ENCODE measurements around the gene STYXL2.
A peak's percentile ranks its signal among the peaks of the same experiment; 100 is the strongest.

The STYXL2 gene

GRCh38 chr1:167105271-167106118 is 11.6 kb downstream of the STYXL2 start:
- no peak for DNase-seq (ENCODE audit: low spot score in 2 of 2)
- Histone ChIP-seq H3K27me3 (ENCODE audit: low read depth) (peaks cover 8% of the 10 kb centered on the region), H3K36me3 (replicated peaks) (no peaks in the 10 kb centered on the region), H3K4me3 (no peak overlapping the region), H3K9me3 (no peaks in the 10 kb centered on the region), H3K4me1 (no peaks in the 10 kb centered on the region)
- in situ Hi-C loops (cut with MboI; ENCODE audit: low sequenced_read_pairs), result no loop called here

- Histone ChIP-seq H3K27me3 (ENCODE audit: low read depth) (peaks cover 5% of the 10 kb centered on the region), H3K4me1 (no peaks in the 10 kb centered on the region), H3K9me3 (no peaks in the 10 kb centered on the region), H3K36me3 (replicated peaks) (no peaks in the 10 kb centered on the region), H3K4me3 (no peak overlapping the region)
- in situ Hi-C loops (cut with MboI; ENCODE audit: low sequenced_read_pairs), result no loop called here
- no peak for DNase-seq (ENCODE audit: low spot score in 2 of 2)
Observed at GRCh38 chr1:167106119-167106461, 12.2 kb downstream of the STYXL2 start.

GRCh38 chr1:167107456-167107855 is 13.6 kb downstream of the STYXL2 start:
- DNase-seq (ENCODE audit: low spot score in 2 of 2), result no peak
- Histone ChIP-seq H3K4me3 (no peak overlapping the region), H3K9me3 (no peaks in the 10 kb centered on the region), H3K4me1 (no peaks in the 10 kb centered on the region), H3K36me3 (replicated peaks) (no peaks in the 10 kb centered on the region), H3K27me3 (ENCODE audit: low read depth) (peaks cover 3% of the 10 kb centered on the region; the same call in 1 of the 2 replicates)
- in situ Hi-C loops (cut with MboI; ENCODE audit: low sequenced_read_pairs), result no loop called here

- in situ Hi-C loops (cut with MboI; ENCODE audit: low sequenced_read_pairs), result no loop called here
- Histone ChIP-seq H3K9me3 (no peaks in the 10 kb centered on the region), H3K4me1 (no peaks in the 10 kb centered on the region), H3K4me3 (no peak overlapping the region), H3K27me3 (ENCODE audit: low read depth) (peaks cover 3% of the 10 kb centered on the region; the same call in 1 of the 2 replicates), H3K36me3 (replicated peaks) (no peaks in the 10 kb centered on the region)
- peak in 1 of 2 experiments; percentile 14 for DNase-seq (ENCODE audit: low spot score in 2 of 2)
Observed at GRCh38 chr1:167109125-167109524, 15.2 kb downstream of the STYXL2 start.

- H3K36me3 ChIP-seq (replicated peaks), result no peaks in the 10 kb centered on the region
- no peaks in the 10 kb centered on the region for H3K9me3 ChIP-seq
- in situ Hi-C loops (cut with MboI; ENCODE audit: low sequenced_read_pairs), result no loop called here
- no peaks in the 10 kb centered on the region for H3K27me3 ChIP-seq (ENCODE audit: low read depth)
- H3K4me3 ChIP-seq, result no peak overlapping the region
- no peaks in the 10 kb centered on the region for H3K4me1 ChIP-seq
- no peak for DNase-seq (ENCODE audit: low spot score in 2 of 2)
Observed at GRCh38 chr1:167110586-167110985, 16.7 kb downstream of the STYXL2 start.

GRCh38 chr1:167111868-167112709 is 18.2 kb downstream of the STYXL2 start:
- Histone ChIP-seq H3K9me3 (no peaks in the 10 kb centered on the region), H3K36me3 (replicated peaks) (no peaks in the 10 kb centered on the region), H3K27me3 (ENCODE audit: low read depth) (no peaks in the 10 kb centered on the region), H3K4me1 (no peaks in the 10 kb centered on the region), H3K4me3 (no peak overlapping the region)
- DNase-seq (ENCODE audit: low spot score in 2 of 2), result no peak
- in situ Hi-C loops (cut with MboI; ENCODE audit: low sequenced_read_pairs), result no loop called here

- H3K4me1 ChIP-seq, result no peaks in the 10 kb centered on the region
- no peaks in the 10 kb centered on the region for H3K36me3 ChIP-seq (replicated peaks)
- H3K9me3 ChIP-seq, result no peaks in the 10 kb centered on the region
- in situ Hi-C loops (cut with MboI; ENCODE audit: low sequenced_read_pairs), result no loop called here
- H3K4me3 ChIP-seq, result no peak overlapping the region
- no peaks in the 10 kb centered on the region for H3K27me3 ChIP-seq (ENCODE audit: low read depth)
- no peak for DNase-seq (ENCODE audit: low spot score in 2 of 2)
Observed at GRCh38 chr1:167114725-167115124, 20.9 kb downstream of the STYXL2 start.

- Histone ChIP-seq H3K4me1 (no peaks in the 10 kb centered on the region), H3K27me3 (ENCODE audit: low read depth) (no peaks in the 10 kb centered on the region), H3K4me3 (no peak overlapping the region), H3K9me3 (no peaks in the 10 kb centered on the region), H3K36me3 (replicated peaks) (no peaks in the 10 kb centered on the region)
- no peak for DNase-seq (ENCODE audit: low spot score in 2 of 2)
- in situ Hi-C loops (cut with MboI; ENCODE audit: low sequenced_read_pairs), result no loop called here
Observed at GRCh38 chr1:167115655-167116054, 21.8 kb downstream of the STYXL2 start.

GRCh38 chr1:167116174-167116573 is 22.3 kb downstream of the STYXL2 start:
- H3K4me1 ChIP-seq, result no peaks in the 10 kb centered on the region
- in situ Hi-C loops (cut with MboI; ENCODE audit: low sequenced_read_pairs), result no loop called here
- no peaks in the 10 kb centered on the region for H3K9me3 ChIP-seq
- H3K4me3 ChIP-seq, result no peak overlapping the region
- no peaks in the 10 kb centered on the region for H3K27me3 ChIP-seq (ENCODE audit: low read depth)
- no peaks in the 10 kb centered on the region for H3K36me3 ChIP-seq (replicated peaks)
- no peak for DNase-seq (ENCODE audit: low spot score in 2 of 2)

- H3K4me1 ChIP-seq, result no peaks in the 10 kb centered on the region
- in situ Hi-C loops (cut with MboI; ENCODE audit: low sequenced_read_pairs), result no loop called here
- H3K9me3 ChIP-seq, result no peaks in the 10 kb centered on the region
- H3K4me3 ChIP-seq, result no peak overlapping the region
- no peaks in the 10 kb centered on the region for H3K27me3 ChIP-seq (ENCODE audit: low read depth)
- no peaks in the 10 kb centered on the region for H3K36me3 ChIP-seq (replicated peaks)
- DNase-seq (ENCODE audit: low spot score in 2 of 2), result no peak
Observed at GRCh38 chr1:167117225-167117624, 23.4 kb downstream of the STYXL2 start.

GRCh38 chr1:167118188-167118587 is 24.3 kb downstream of the STYXL2 start:
- Histone ChIP-seq H3K4me1 (no peaks in the 10 kb centered on the region), H3K27me3 (ENCODE audit: low read depth) (no peaks in the 10 kb centered on the region), H3K9me3 (no peaks in the 10 kb centered on the region), H3K4me3 (no peak overlapping the region), H3K36me3 (replicated peaks) (no peaks in the 10 kb centered on the region)
- in situ Hi-C loops (cut with MboI; ENCODE audit: low sequenced_read_pairs), result no loop called here
- DNase-seq (ENCODE audit: low spot score in 2 of 2), result no peak

GRCh38 chr1:167119696-167120095 is 25.8 kb downstream of the STYXL2 start:
- in situ Hi-C loops (cut with MboI; ENCODE audit: low sequenced_read_pairs), result no loop called here
- no peak for DNase-seq (ENCODE audit: low spot score in 2 of 2)
- H3K27me3 ChIP-seq (ENCODE audit: low read depth), result no peaks in the 10 kb centered on the region
- H3K9me3 ChIP-seq, result no peaks in the 10 kb centered on the region
- no peaks in the 10 kb centered on the region for H3K36me3 ChIP-seq (replicated peaks)
- H3K4me3 ChIP-seq, result no peak overlapping the region
- no peaks in the 10 kb centered on the region for H3K4me1 ChIP-seq

- no peaks in the 10 kb centered on the region for H3K9me3 ChIP-seq
- in situ Hi-C loops (cut with MboI; ENCODE audit: low sequenced_read_pairs), result no loop called here
- no peaks in the 10 kb centered on the region for H3K27me3 ChIP-seq (ENCODE audit: low read depth)
- H3K36me3 ChIP-seq (replicated peaks), result no peaks in the 10 kb centered on the region
- no peak overlapping the region for H3K4me3 ChIP-seq
- no peak for DNase-seq (ENCODE audit: low spot score in 2 of 2)
- no peaks in the 10 kb centered on the region for H3K4me1 ChIP-seq
Observed at GRCh38 chr1:167120899-167121298, 27.0 kb downstream of the STYXL2 start.

- Histone ChIP-seq H3K4me1 (no peaks in the 10 kb centered on the region), H3K9me3 (no peaks in the 10 kb centered on the region), H3K36me3 (replicated peaks) (no peaks in the 10 kb centered on the region), H3K27me3 (ENCODE audit: low read depth) (no peaks in the 10 kb centered on the region), H3K4me3 (no peak overlapping the region)
- in situ Hi-C loops (cut with MboI; ENCODE audit: low sequenced_read_pairs), result no loop called here
- no peak for DNase-seq (ENCODE audit: low spot score in 2 of 2)
Observed at GRCh38 chr1:167121375-167122120, 27.7 kb downstream of the STYXL2 start.
